Right atrium auricular region (tissue), 2 donors: ENCODE results near the gene DYNLT2. TPM values are rescaled to one million over a fixed set of nuclear protein-coding genes. Genes with fewer than 3 reads are reported as not detected.

Source experiments
- DNase-seq: peaks from one replicate; pipeline ENCODE4 v3.0.0-alpha.2; 2019; ENCODE audit warnings: low spot score
- H3K27ac ChIP-seq, 2 donors: fragments of 200-600 bp; sonication (generic); 1 replicate in 1 of 2; 2 replicates in 1 of 2; pipeline ENCODE4 v1.5.1; 2016 to 2019
- H3K27me3 ChIP-seq, 2 donors: fragments of 200-600 bp; sonication (generic); one replicate each; pipeline versions ENCODE4 v1.5.1 to v1.6.0; 2017 to 2019
- H3K36me3 ChIP-seq: fragments of 200-600 bp; sonication (generic); one replicate; pipeline ENCODE4 v1.5.1; 2016
- H3K4me1 ChIP-seq, 2 donors: fragments of 200-600 bp; sonication (generic); one replicate each; pipeline versions ENCODE4 v1.5.1 to v1.6.0; 2017 to 2019
- H3K4me3 ChIP-seq, 2 donors: fragments of 200-600 bp; sonication (generic); 1 replicate in 1 of 2; 2 replicates in 1 of 2; pipeline ENCODE4 v1.5.1; 2017 to 2019; ENCODE audit warnings: mild to moderate bottlenecking in 1 of 2, moderate library complexity in 1 of 2
- H3K9me3 ChIP-seq, 2 donors: fragments of 200-600 bp; sonication (generic); one replicate each; pipeline ENCODE4 v1.5.1; 2019
- total RNA-seq, 2 donors: library from RNA; depleted of rRNA; stranded (reverse); fragments of >200 nt; gene quantifications; one replicate each; pipeline ENCODE4 v1.1.0, GENCODE V29; 2016
- TF ChIP-seq, protein P1 (sequence below), 2 donors: fragments of 200-600 bp; sonication (generic); IDR thresholded peaks; one replicate each; pipeline ENCODE4 v1.5.1; 2019; ENCODE audit warnings: antibody characterized with exemption in 2 of 2

Gene DYNLT2
- total RNA-seq, 2 donors from 2014 or later = 0.20 to 0.33 TPM

DNA sequence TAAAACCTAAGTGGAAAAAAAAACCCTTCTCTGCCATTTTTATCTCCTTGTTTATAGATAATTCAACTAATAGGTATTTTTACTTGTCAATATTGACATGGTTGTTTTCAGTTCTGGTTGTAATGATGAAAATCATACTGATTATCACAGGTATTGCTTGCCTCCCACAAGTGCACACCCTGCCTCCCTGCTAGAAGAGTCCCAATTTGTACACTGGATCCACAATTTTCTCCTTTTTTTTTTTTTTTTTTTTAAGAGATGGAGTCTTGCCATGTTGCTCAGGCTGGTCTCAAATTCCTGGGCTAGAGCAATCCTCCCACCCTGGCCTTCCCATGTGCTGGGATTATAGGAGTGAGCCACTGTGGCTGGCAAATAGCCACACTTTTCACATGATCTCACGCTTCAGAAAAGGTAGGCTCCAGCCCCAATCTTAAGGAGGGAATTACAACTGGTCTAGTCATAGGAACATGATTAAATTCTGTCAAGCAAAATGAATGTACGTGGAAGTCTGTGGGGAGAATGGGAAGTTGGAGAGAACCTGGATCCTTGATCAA lies 12.3 kb downstream of the DYNLT2 start:
- Histone ChIP-seq H3K9me3 (no peaks in the 10 kb centered on the region), H3K27me3 (no peaks in the 10 kb centered on the region), H3K27ac (peak overlapping the region in 1 of 2 donors; percentile 17), H3K36me3 (no peaks in the 10 kb centered on the region), H3K4me1 (peaks cover 0 to 10% of the 10 kb centered on the region in 2 donors), H3K4me3 (no peak overlapping the region)
- no peak for DNase-seq
- TF ChIP-seq, protein P1, sequence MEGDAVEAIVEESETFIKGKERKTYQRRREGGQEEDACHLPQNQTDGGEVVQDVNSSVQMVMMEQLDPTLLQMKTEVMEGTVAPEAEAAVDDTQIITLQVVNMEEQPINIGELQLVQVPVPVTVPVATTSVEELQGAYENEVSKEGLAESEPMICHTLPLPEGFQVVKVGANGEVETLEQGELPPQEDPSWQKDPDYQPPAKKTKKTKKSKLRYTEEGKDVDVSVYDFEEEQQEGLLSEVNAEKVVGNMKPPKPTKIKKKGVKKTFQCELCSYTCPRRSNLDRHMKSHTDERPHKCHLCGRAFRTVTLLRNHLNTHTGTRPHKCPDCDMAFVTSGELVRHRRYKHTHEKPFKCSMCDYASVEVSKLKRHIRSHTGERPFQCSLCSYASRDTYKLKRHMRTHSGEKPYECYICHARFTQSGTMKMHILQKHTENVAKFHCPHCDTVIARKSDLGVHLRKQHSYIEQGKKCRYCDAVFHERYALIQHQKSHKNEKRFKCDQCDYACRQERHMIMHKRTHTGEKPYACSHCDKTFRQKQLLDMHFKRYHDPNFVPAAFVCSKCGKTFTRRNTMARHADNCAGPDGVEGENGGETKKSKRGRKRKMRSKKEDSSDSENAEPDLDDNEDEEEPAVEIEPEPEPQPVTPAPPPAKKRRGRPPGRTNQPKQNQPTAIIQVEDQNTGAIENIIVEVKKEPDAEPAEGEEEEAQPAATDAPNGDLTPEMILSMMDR (IDR thresholded peaks at IDR 0.05) = no peak

DNA sequence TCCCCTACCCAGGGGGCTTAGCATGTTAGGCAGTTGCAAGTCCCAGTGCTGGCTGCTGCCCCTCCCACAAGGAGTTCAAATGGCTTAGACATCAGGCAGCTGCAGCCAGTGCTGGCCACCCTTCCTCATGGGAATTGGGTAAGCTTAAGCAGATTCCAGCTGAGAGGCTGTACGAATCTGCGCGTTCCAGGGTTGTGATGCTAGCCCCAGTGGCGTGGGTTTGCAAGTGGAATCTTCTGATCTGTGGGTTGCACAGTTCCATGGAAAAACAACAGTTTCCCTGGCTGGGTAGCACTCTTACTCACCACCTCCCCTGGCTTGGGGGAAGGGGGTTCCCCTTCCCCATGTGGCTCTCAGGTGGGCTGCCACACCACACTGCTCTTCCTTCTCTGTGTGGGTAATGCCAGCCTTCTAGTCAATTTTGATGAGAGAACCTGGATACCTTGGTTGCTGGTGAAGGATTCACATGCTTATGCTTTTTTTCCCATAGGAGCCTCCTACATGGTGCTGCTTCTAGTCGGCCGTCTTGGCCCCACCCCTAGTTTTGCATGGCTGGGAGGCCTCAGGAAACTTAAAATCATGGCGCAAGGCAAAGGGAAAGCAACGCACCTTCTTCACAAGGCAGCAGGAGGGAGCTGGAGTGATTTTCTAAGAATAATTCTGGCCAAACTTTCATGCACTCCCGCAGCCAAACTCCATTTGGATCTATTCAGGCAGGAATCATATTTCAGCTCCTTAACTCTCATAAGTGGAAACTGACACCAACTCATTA lies 13.0 kb downstream of the DYNLT2 start:
- Histone ChIP-seq H3K27ac (peak overlapping the region in 1 of 2 donors; percentile 17), H3K36me3 (no peaks in the 10 kb centered on the region), H3K9me3 (no peaks in the 10 kb centered on the region), H3K4me3 (no peak overlapping the region), H3K4me1 (peaks cover 0 to 10% of the 10 kb centered on the region in 2 donors), H3K27me3 (no peaks in the 10 kb centered on the region)
- no peak for DNase-seq
- TF ChIP-seq, protein P1 (IDR thresholded peaks at IDR 0.05) = no peak

DNA sequence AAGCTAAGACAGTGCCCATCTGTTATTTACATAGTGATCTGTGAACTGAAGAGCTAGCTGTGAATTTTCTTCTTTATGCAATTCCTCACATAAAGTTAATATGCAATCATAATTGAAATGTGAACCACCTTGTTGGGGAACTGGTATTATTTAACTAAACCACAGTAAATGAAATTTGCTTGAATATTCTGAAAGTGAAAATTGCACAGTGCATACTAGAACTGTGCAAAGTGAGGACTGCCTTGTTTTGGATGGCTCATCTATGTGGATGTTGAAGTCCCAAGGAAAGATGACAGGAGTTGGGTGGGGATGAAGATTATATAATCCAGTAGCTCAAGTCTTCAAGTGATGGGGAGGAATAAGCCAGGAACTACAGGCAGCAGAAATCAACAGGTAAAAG lies 21.4 kb downstream of the DYNLT2 start:
- TF ChIP-seq, protein P1 (IDR thresholded peaks at IDR 0.05) = no peak
- H3K4me1 ChIP-seq = no peaks in the 10 kb centered on the region
- no peaks in the 10 kb centered on the region for H3K36me3 ChIP-seq
- H3K27me3 ChIP-seq = no peaks in the 10 kb centered on the region
- DNase-seq = no peak
- no peaks in the 10 kb centered on the region for H3K9me3 ChIP-seq
- no peak overlapping the region for H3K4me3 ChIP-seq
- no peak overlapping the region for H3K27ac ChIP-seq

DNA sequence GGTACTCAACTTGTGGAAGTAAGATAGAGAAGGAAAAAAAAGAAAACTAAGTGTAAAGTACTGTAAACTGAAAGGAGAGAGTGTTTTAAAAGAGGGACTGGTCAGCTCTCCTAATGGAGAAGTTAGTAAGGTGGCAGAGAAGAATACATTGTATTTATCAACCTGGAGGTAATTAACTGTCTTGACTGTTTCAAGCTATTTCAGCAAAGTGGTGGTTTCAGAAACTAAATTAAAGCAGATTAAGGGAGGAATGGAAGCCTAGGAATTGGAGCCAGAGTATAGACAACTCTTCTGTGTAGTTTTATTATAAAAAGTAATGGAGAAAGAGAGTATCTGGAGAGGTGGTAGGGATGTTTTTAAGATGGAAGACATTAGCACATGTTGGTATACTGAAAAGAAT lies 24.4 kb downstream of the DYNLT2 start:
- H3K4me3 ChIP-seq = no peak overlapping the region
- H3K27me3 ChIP-seq = no peaks in the 10 kb centered on the region
- no peaks in the 10 kb centered on the region for H3K36me3 ChIP-seq
- H3K27ac ChIP-seq = no peak overlapping the region
- no peaks in the 10 kb centered on the region for H3K9me3 ChIP-seq
- peaks cover 0 to 10% of the 10 kb centered on the region in 2 donors for H3K4me1 ChIP-seq
- DNase-seq = no peak
- TF ChIP-seq, protein P1 (IDR thresholded peaks at IDR 0.05) = no peak

DNA sequence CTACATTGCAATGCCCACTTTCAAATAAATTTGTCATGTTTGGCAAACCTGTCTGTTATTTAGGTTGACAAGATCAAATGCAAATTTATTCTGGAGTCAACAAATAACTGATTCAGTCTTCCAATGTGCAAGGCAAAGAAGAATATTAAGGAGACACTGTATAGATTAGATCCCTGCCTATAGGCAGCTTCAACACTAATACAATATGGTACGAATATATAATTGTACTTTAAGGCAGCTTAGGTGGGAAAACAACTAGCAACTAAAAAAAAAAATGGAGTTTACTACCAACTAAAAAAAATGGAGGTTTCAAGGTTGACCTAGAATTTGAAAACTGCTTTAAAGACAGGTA lies 25.3 kb downstream of the DYNLT2 start:
- H3K4me1 ChIP-seq = peaks cover 0 to 14% of the 10 kb centered on the region in 2 donors
- H3K4me3 ChIP-seq = no peak overlapping the region
- no peaks in the 10 kb centered on the region for H3K27me3 ChIP-seq
- H3K36me3 ChIP-seq = no peaks in the 10 kb centered on the region
- DNase-seq = no peak
- H3K9me3 ChIP-seq = no peaks in the 10 kb centered on the region
- peak overlapping the region in 1 of 2 donors; percentile 99 for H3K27ac ChIP-seq
- TF ChIP-seq, protein P1 (IDR thresholded peaks at IDR 0.05) = no peak
